ENCODE results near the gene TM9SF4. TPM values are rescaled to one million over a fixed set of nuclear protein-coding genes. Genes with fewer than 3 reads are reported as not detected.

The TM9SF4 gene
- total and polyA plus RNA-seq, 2 of the 8 experiments (the other 6 are each of a cell fraction or from before 2014, with no cell fraction given), result 38.4 to 68.7 TPM

DNA sequence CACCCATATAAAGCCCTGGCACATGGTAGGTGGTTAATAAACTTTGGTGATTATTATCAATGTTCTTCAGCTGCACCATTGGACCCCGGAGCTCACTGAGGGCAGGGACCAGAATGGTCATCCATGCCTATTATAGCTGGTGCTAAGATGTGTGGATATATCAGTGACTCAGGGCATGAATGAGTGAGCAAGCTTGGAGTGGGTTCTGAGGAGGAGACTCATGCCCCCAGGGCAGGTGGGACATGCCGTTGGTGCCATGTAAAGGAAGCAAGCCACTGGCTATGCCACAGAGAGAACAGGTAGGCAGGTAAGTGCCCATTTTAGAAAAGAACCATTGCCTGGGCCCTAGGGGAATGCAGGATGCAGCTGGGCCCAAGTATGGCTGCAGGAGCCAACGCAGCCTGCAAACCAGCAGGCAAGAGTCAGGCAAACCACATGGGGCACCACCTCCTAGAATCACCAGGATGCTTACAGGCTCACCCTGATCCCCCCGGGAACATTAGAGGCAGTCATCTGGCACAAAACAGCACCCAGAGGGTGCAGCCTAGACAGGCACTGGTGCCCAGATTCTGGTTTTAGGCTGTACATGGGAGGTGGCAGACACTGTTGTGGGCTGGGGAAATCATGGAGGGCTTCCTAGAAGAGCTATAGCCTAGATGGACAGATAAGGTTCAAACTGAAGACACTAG is 74.6 kb downstream of the TM9SF4 start (continued):
- TF ChIP-seq, protein P1, sequence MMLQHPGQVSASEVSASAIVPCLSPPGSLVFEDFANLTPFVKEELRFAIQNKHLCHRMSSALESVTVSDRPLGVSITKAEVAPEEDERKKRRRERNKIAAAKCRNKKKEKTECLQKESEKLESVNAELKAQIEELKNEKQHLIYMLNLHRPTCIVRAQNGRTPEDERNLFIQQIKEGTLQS (IDR thresholded peaks at IDR 0.05; ENCODE audit: insufficient read depth, low read depth, low read length), result no peak
- TF ChIP-seq JUN (IDR thresholded peaks at IDR 0.05; ENCODE audit: low read depth, low read length), result no peak
- TF ChIP-seq, protein P2, sequence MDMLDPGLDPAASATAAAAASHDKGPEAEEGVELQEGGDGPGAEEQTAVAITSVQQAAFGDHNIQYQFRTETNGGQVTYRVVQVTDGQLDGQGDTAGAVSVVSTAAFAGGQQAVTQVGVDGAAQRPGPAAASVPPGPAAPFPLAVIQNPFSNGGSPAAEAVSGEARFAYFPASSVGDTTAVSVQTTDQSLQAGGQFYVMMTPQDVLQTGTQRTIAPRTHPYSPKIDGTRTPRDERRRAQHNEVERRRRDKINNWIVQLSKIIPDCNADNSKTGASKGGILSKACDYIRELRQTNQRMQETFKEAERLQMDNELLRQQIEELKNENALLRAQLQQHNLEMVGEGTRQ (IDR thresholded peaks at IDR 0.05; ENCODE audit: low read length), result no peak

Measured in H1 (cell line).